HEK293 (cell line): ENCODE data around the gene ZNF428.

Experiments
- AEBP2 ChIP-seq: fragments of 450-650 bp; formaldehyde crosslinking; IDR thresholded peaks from 2 replicates; pipeline ENCODE4 v1.5.1; 2016; ENCODE audit warnings: missing biosample characterization, missing genetic modification characterization, borderline replicate concordance
- EGR2 ChIP-seq: fragments of 450-650 bp; formaldehyde crosslinking; IDR thresholded peaks from 2 replicates; pipeline ENCODE4 v1.5.1; 2016; ENCODE audit warnings: low read depth, missing biosample characterization, missing genetic modification characterization
- FEZF1 ChIP-seq: fragments of 450-650 bp; formaldehyde crosslinking; IDR thresholded peaks from 2 replicates; pipeline ENCODE4 v1.5.1; 2016; ENCODE audit warnings: missing biosample characterization, missing genetic modification characterization
- GFI1B ChIP-seq: fragments of 450-650 bp; formaldehyde crosslinking; IDR thresholded peaks from 2 replicates; pipeline ENCODE4 v1.5.1; 2016; ENCODE audit warnings: missing biosample characterization, missing genetic modification characterization
- HOXD13 ChIP-seq: sonication (generic); formaldehyde crosslinking; IDR thresholded peaks from 2 replicates; pipeline ENCODE4 v1.8.0; 2022; ENCODE audit warnings: missing genetic modification reagents, borderline replicate concordance
- INSM2 ChIP-seq: fragments of 450-650 bp; formaldehyde crosslinking; IDR thresholded peaks from 2 replicates; pipeline ENCODE4 v1.5.1; 2016; ENCODE audit warnings: missing biosample characterization, missing genetic modification characterization
- PATZ1 ChIP-seq: fragments of 450-650 bp; formaldehyde crosslinking; IDR thresholded peaks from 2 replicates; pipeline ENCODE4 v1.5.1; 2016; ENCODE audit warnings: missing biosample characterization, missing genetic modification characterization
- REPIN1 ChIP-seq: fragments of 450-650 bp; formaldehyde crosslinking; IDR thresholded peaks from 2 replicates; pipeline ENCODE4 v1.5.1; 2017; ENCODE audit warnings: missing biosample characterization, missing genetic modification characterization, low read depth
- SCRT2 ChIP-seq: fragments of 450-650 bp; formaldehyde crosslinking; IDR thresholded peaks from 2 replicates; pipeline ENCODE4 v1.5.1; 2016; ENCODE audit warnings: missing biosample characterization, missing genetic modification characterization
- ZBTB1 ChIP-seq: fragments of 450-650 bp; formaldehyde crosslinking; IDR thresholded peaks from 2 replicates; pipeline ENCODE4 v1.5.1; 2016; ENCODE audit warnings: missing biosample characterization, missing genetic modification characterization
- ZBTB7A ChIP-seq: fragments of 450-650 bp; formaldehyde crosslinking; IDR thresholded peaks from 2 replicates; pipeline ENCODE4 v1.5.1; 2016; ENCODE audit warnings: low read depth, missing biosample characterization, missing genetic modification characterization
- ZFP37 ChIP-seq: fragments of 450-650 bp; formaldehyde crosslinking; IDR thresholded peaks from 2 replicates; pipeline ENCODE4 v1.5.1; 2016; ENCODE audit warnings: missing biosample characterization, missing genetic modification characterization
- ZNF155 ChIP-seq: fragments of 450-650 bp; formaldehyde crosslinking; IDR thresholded peaks from 2 replicates; pipeline ENCODE4 v1.5.1; 2016; ENCODE audit warnings: missing biosample characterization, missing genetic modification characterization
- ZNF16 ChIP-seq: fragments of 450-650 bp; formaldehyde crosslinking; IDR thresholded peaks from 2 replicates; pipeline ENCODE4 v1.5.1; 2016; ENCODE audit warnings: low read depth, missing biosample characterization, missing genetic modification characterization
- ZNF175 ChIP-seq: fragments of 450-650 bp; formaldehyde crosslinking; IDR thresholded peaks from 2 replicates; pipeline ENCODE4 v1.5.1; 2016; ENCODE audit warnings: missing biosample characterization, missing genetic modification characterization
- ZNF221 ChIP-seq: fragments of 450-650 bp; formaldehyde crosslinking; IDR thresholded peaks from 2 replicates; pipeline ENCODE4 v1.5.1; 2017; ENCODE audit warnings: missing biosample characterization, missing genetic modification characterization, borderline replicate concordance
- ZNF24 ChIP-seq: fragments of 450-650 bp; formaldehyde crosslinking; IDR thresholded peaks from 2 replicates; pipeline ENCODE4 v1.5.1; 2016; ENCODE audit warnings: missing biosample characterization, missing genetic modification characterization
- ZNF274 ChIP-seq, 2 experiments: fragments of 200-500 bp in 1 of 2; fragments of 450-650 bp in 1 of 2; sonication (Bioruptor generic) in 1 of 2; formaldehyde crosslinking in 1 of 2; IDR thresholded peaks; 2 replicates each; pipeline versions ENCODE4 v1.5.1 to v1.6.1; 2014 to 2016; ENCODE audit warnings: borderline replicate concordance in 1 of 2, inconsistent platforms in 1 of 2, low read length in 1 of 2, missing biosample characterization in 1 of 2, missing genetic modification characterization in 1 of 2
- ZNF302 ChIP-seq: fragments of 450-650 bp; formaldehyde crosslinking; IDR thresholded peaks from 2 replicates; pipeline ENCODE4 v1.5.1; 2016; ENCODE audit warnings: missing biosample characterization, missing genetic modification characterization, low read depth
- ZNF341 ChIP-seq: fragments of 450-650 bp; formaldehyde crosslinking; IDR thresholded peaks from 2 replicates; pipeline ENCODE4; 2016; ENCODE audit warnings: low read depth, missing biosample characterization, missing genetic modification characterization
- ZNF362 ChIP-seq: fragments of 450-650 bp; formaldehyde crosslinking; IDR thresholded peaks from 2 replicates; pipeline ENCODE4 v1.5.1; 2016; ENCODE audit warnings: missing biosample characterization, missing genetic modification characterization
- ZNF394 ChIP-seq: fragments of 450-650 bp; formaldehyde crosslinking; IDR thresholded peaks from 2 replicates; pipeline ENCODE4 v1.5.1; 2016; ENCODE audit warnings: missing biosample characterization, missing genetic modification characterization, mild to moderate bottlenecking, moderate library complexity, borderline replicate concordance
- ZNF510 ChIP-seq: fragments of 450-650 bp; formaldehyde crosslinking; IDR thresholded peaks from 2 replicates; pipeline ENCODE4 v1.5.1; 2018; ENCODE audit warnings: mild to moderate bottlenecking, missing genetic modification characterization, missing biosample characterization; ENCODE audit not compliant: insufficient replicate concordance
- ZNF544 ChIP-seq: fragments of 450-650 bp; formaldehyde crosslinking; IDR thresholded peaks from 2 replicates; pipeline ENCODE4 v1.5.0; 2017; ENCODE audit warnings: missing biosample characterization, missing genetic modification characterization
- ZNF549 ChIP-seq: fragments of 450-650 bp; IDR thresholded peaks from 2 replicates; pipeline ENCODE4 v1.5.1; 2018; ENCODE audit warnings: missing biosample characterization, missing genetic modification characterization, mild to moderate bottlenecking, inconsistent platforms, moderate library complexity
- ZNF560 ChIP-seq: fragments of 450-650 bp; formaldehyde crosslinking; IDR thresholded peaks from 2 replicates; pipeline ENCODE4 v1.5.1; 2017; ENCODE audit warnings: missing biosample characterization, missing genetic modification characterization, borderline replicate concordance
- ZNF623 ChIP-seq: fragments of 450-650 bp; formaldehyde crosslinking; IDR thresholded peaks from 2 replicates; pipeline ENCODE4 v1.5.1; 2016; ENCODE audit warnings: missing biosample characterization, missing genetic modification characterization
- ZNF660 ChIP-seq: fragments of 450-650 bp; IDR thresholded peaks from 2 replicates; pipeline ENCODE4 v1.5.1; 2018; ENCODE audit warnings: missing biosample characterization, mild to moderate bottlenecking, missing genetic modification characterization
- ZNF677 ChIP-seq: fragments of 450-650 bp; IDR thresholded peaks from 2 replicates; pipeline ENCODE4 v1.5.0; 2018; ENCODE audit warnings: missing biosample characterization, mild to moderate bottlenecking, missing genetic modification characterization, moderate library complexity
- ZNF76 ChIP-seq: fragments of 450-650 bp; formaldehyde crosslinking; IDR thresholded peaks from 2 replicates; pipeline ENCODE4; 2016; ENCODE audit warnings: low read depth, missing biosample characterization, missing genetic modification characterization, borderline replicate concordance
- ZXDB ChIP-seq: fragments of 450-650 bp; formaldehyde crosslinking; IDR thresholded peaks from 2 replicates; pipeline ENCODE4 v1.5.1; 2016; ENCODE audit warnings: missing biosample characterization, missing genetic modification characterization
- TF ChIP-seq, protein P1 (sequence below): fragments of 450-650 bp; formaldehyde crosslinking; IDR thresholded peaks from 2 replicates; pipeline ENCODE4 v1.5.1; 2016; ENCODE audit warnings: missing biosample characterization, missing genetic modification characterization, low read depth
- TF ChIP-seq, protein P2 (sequence below): fragments of 450-650 bp; formaldehyde crosslinking; IDR thresholded peaks from 2 replicates; pipeline ENCODE4; 2016; ENCODE audit warnings: missing biosample characterization, missing genetic modification characterization

ZNF428 gene

DNA sequence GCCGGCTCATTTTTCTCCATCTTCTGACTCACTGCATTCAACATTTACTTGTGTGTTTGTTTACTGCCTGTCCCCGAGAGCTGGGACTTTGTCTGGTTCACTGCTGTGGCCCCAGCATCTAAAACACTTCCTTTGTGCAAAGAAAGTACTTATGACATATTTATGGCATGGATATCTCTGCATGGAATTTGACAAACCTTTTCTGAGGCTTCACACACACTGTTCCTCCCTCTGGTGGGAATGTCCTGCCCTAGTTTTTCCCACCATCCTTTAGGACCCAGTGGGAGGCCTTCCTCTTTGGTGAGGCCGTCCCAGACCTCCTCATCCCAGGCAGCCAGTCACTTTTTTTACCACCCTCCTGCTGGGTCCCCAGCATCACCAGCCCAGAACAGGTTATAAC, 8.9 kb downstream of the ZNF428 start (continued):
- TF ChIP-seq ZNF155 (tag by site-specific recombination): no peak
- no peak for TF ChIP-seq ZNF175 (tag by site-specific recombination)
- TF ChIP-seq HOXD13 (CRISPR knock-in tag): no peak
- TF ChIP-seq ZNF394 (tag by site-specific recombination): no peak
- no peak for TF ChIP-seq REPIN1 (tag by site-specific recombination)
- peak; percentile 86 for TF ChIP-seq ZNF660 (tag by site-specific recombination)
- TF ChIP-seq, protein P1, sequence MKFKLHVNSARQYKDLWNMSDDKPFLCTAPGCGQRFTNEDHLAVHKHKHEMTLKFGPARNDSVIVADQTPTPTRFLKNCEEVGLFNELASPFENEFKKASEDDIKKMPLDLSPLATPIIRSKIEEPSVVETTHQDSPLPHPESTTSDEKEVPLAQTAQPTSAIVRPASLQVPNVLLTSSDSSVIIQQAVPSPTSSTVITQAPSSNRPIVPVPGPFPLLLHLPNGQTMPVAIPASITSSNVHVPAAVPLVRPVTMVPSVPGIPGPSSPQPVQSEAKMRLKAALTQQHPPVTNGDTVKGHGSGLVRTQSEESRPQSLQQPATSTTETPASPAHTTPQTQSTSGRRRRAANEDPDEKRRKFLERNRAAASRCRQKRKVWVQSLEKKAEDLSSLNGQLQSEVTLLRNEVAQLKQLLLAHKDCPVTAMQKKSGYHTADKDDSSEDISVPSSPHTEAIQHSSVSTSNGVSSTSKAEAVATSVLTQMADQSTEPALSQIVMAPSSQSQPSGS (tag by site-specific recombination): no peak
- TF ChIP-seq SCRT2 (tag by site-specific recombination): peak; percentile 84
- TF ChIP-seq INSM2 (tag by site-specific recombination): 0 out of 2 replicates have a peak, but pooled peaks have one; percentile 37
- TF ChIP-seq ZNF302: no peak
- no peak for TF ChIP-seq ZNF677 (tag by site-specific recombination)
- no peak for TF ChIP-seq ZNF510
- TF ChIP-seq ZBTB1 (tag by site-specific recombination): no peak
- no peak for TF ChIP-seq FEZF1 (tag by site-specific recombination)
- no peak for TF ChIP-seq ZNF560 (tag by site-specific recombination)
- no peak for TF ChIP-seq ZNF16
- TF ChIP-seq ZNF544 (tag by site-specific recombination): no peak
- no peak for TF ChIP-seq ZXDB (tag by site-specific recombination)
- no peak for TF ChIP-seq ZNF221 (tag by site-specific recombination)
- peak; percentile 81 for TF ChIP-seq ZNF341 (tag by site-specific recombination)
- TF ChIP-seq GFI1B (tag by site-specific recombination): no peak
- no peak for TF ChIP-seq AEBP2 (tag by site-specific recombination)
- TF ChIP-seq ZNF24 (tag by site-specific recombination): 0 out of 2 replicates have a peak, but pooled peaks have one; percentile 66
- no peak for TF ChIP-seq ZNF549
- TF ChIP-seq ZFP37 (tag by site-specific recombination): no peak
- peak; percentile 71 for TF ChIP-seq ZNF76 (tag by site-specific recombination)
- TF ChIP-seq EGR2 (tag by site-specific recombination): no peak
- TF ChIP-seq, protein P2, sequence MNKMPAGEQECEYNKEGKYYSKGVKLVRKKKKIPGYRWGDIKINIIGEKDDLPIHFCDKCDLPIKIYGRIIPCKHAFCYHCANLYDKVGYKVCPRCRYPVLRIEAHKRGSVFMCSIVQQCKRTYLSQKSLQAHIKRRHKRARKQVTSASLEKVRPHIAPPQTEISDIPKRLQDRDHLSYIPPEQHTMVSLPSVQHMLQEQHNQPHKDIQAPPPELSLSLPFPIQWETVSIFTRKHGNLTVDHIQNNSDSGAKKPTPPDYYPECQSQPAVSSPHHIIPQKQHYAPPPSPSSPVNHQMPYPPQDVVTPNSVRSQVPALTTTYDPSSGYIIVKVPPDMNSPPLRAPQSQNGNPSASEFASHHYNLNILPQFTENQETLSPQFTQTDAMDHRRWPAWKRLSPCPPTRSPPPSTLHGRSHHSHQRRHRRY (tag by site-specific recombination): no peak
- TF ChIP-seq ZNF623 (tag by site-specific recombination): no peak
- no peak for TF ChIP-seq ZNF362 (tag by site-specific recombination)
- no peak for TF ChIP-seq ZNF274 (IDR thresholded peaks at IDR 0.05; ENCODE audit: low read length)
- no peak for TF ChIP-seq ZNF274 (tag by site-specific recombination; IDR thresholded peaks at IDR 0.05; ENCODE audit: borderline replicate concordance)
- 0 out of 2 replicates have a peak, but pooled peaks have one; percentile 22 for TF ChIP-seq PATZ1
- no peak for TF ChIP-seq ZBTB7A (tag by site-specific recombination)
